ENCODE measurements around the gene ANAPC15. TPM values are rescaled to one million over a fixed set of nuclear protein-coding genes. Genes with fewer than 3 reads are reported as not detected.

ANAPC15 gene
- total and polyA plus RNA-seq, 2 experiments from 2014 or later: 52.1 to 117 TPM

- TF ChIP-seq ZNF462 (CRISPR knock-in tag; IDR thresholded peaks at IDR 0.05) (no peak), EZH2 (IDR thresholded peaks at IDR 0.05; ENCODE audit: low read depth, unreplicated experiment) (no peak), ZNF331 (CRISPR knock-in tag; IDR thresholded peaks at IDR 0.05; ENCODE audit: low read depth) (no peak)
- TF ChIP-seq, protein P1, sequence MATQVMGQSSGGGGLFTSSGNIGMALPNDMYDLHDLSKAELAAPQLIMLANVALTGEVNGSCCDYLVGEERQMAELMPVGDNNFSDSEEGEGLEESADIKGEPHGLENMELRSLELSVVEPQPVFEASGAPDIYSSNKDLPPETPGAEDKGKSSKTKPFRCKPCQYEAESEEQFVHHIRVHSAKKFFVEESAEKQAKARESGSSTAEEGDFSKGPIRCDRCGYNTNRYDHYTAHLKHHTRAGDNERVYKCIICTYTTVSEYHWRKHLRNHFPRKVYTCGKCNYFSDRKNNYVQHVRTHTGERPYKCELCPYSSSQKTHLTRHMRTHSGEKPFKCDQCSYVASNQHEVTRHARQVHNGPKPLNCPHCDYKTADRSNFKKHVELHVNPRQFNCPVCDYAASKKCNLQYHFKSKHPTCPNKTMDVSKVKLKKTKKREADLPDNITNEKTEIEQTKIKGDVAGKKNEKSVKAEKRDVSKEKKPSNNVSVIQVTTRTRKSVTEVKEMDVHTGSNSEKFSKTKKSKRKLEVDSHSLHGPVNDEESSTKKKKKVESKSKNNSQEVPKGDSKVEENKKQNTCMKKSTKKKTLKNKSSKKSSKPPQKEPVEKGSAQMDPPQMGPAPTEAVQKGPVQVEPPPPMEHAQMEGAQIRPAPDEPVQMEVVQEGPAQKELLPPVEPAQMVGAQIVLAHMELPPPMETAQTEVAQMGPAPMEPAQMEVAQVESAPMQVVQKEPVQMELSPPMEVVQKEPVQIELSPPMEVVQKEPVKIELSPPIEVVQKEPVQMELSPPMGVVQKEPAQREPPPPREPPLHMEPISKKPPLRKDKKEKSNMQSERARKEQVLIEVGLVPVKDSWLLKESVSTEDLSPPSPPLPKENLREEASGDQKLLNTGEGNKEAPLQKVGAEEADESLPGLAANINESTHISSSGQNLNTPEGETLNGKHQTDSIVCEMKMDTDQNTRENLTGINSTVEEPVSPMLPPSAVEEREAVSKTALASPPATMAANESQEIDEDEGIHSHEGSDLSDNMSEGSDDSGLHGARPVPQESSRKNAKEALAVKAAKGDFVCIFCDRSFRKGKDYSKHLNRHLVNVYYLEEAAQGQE (IDR thresholded peaks at IDR 0.05; ENCODE audit: unreplicated experiment): no peak
These were observed 24.3 kb upstream of the ANAPC15 start (continued) for GRCh38 chr11:72136684-72137262.

Data from GM23338 (cell line).